ENCODE measurements around the gene RASL11A. TPM values are rescaled to one million over a fixed set of nuclear protein-coding genes. Genes with fewer than 3 reads are reported as not detected.
"Not testable (repeated sequence)": the region's sequence is repeated elsewhere in the genome, so short reads cannot be mapped to it uniquely, and the experiment has no call there.

RASL11A gene
- 0.32 TPM for polyA plus RNA-seq (2012; ENCODE audit: low read depth, missing spikeins)

GRCh38 chr13:27270594-27271520, at the start of gene RASL11A:
Gene RASL11A (plus strand): TSS chr13:27270830. CDS start chr13:27270945, 115 bp downstream.
- peak; percentile 90 for FAIRE-seq
- TF ChIP-seq SPI1 (IDR thresholded peaks at IDR 0.05; ENCODE audit: low read depth, low read length) (no peak), POLR2A (IDR thresholded peaks at IDR 0.05; ENCODE audit: low read depth, low read length) (no peak), POU2F2 (IDR thresholded peaks at IDR 0.05; ENCODE audit: low read depth, low read length) (no peak), TAF1 (IDR thresholded peaks at IDR 0.05; ENCODE audit: low read depth, low read length) (no peak), POLR2AphosphoS5 (IDR thresholded peaks at IDR 0.05; ENCODE audit: low read depth, low read length) (no peak), PAX5 (IDR thresholded peaks at IDR 0.05; ENCODE audit: insufficient read depth, low read length, severe bottlenecking) (no peak)
- peak; percentile 85 for DNase-seq (ENCODE audit: insufficient read length, low spot score)

- not testable (repeated sequence) for DNase-seq (ENCODE audit: insufficient read length, low spot score)
- FAIRE-seq = peak; percentile 48
Measured at GRCh38 chr13:27222100-27222499, 48.5 kb upstream of the RASL11A start.

GRCh38 chr13:27226991-27227390, 43.6 kb upstream of the RASL11A start:
- no peak for DNase-seq (ENCODE audit: insufficient read length, low spot score)

GRCh38 chr13:27228131-27228530, 42.5 kb upstream of the RASL11A start:
- TF ChIP-seq PAX5 (IDR thresholded peaks at IDR 0.05; ENCODE audit: insufficient read depth, low read length, severe bottlenecking) = no peak
- TF ChIP-seq TAF1 (IDR thresholded peaks at IDR 0.05; ENCODE audit: low read depth, low read length) = no peak
- no peak for TF ChIP-seq POU2F2 (IDR thresholded peaks at IDR 0.05; ENCODE audit: low read depth, low read length)
- TF ChIP-seq POLR2A (IDR thresholded peaks at IDR 0.05; ENCODE audit: low read depth, low read length) = no peak
- TF ChIP-seq POLR2AphosphoS5 (IDR thresholded peaks at IDR 0.05; ENCODE audit: low read depth, low read length) = no peak
- no peak for TF ChIP-seq SPI1 (IDR thresholded peaks at IDR 0.05; ENCODE audit: low read depth, low read length)
- FAIRE-seq (peak; percentile 47), DNase-seq (ENCODE audit: insufficient read length, low spot score) (no peak)

More at GRCh38 chr13:27226991-27227390, 43.6 kb upstream of the RASL11A start:
- TF ChIP-seq SPI1 (IDR thresholded peaks at IDR 0.05; ENCODE audit: low read depth, low read length) = no peak
- TF ChIP-seq POU2F2 (IDR thresholded peaks at IDR 0.05; ENCODE audit: low read depth, low read length) = no peak
- no peak for TF ChIP-seq POLR2AphosphoS5 (IDR thresholded peaks at IDR 0.05; ENCODE audit: low read depth, low read length)
- TF ChIP-seq PAX5 (IDR thresholded peaks at IDR 0.05; ENCODE audit: insufficient read depth, low read length, severe bottlenecking) = no peak
- no peak for TF ChIP-seq POLR2A (IDR thresholded peaks at IDR 0.05; ENCODE audit: low read depth, low read length)
- TF ChIP-seq TAF1 (IDR thresholded peaks at IDR 0.05; ENCODE audit: low read depth, low read length) = no peak
- peak; percentile 79 for FAIRE-seq

GRCh38 chr13:27229642-27230041, 41.0 kb upstream of the RASL11A start:
- FAIRE-seq (no peak), DNase-seq (ENCODE audit: insufficient read length, low spot score) (no peak)
- TF ChIP-seq POLR2A (IDR thresholded peaks at IDR 0.05; ENCODE audit: low read depth, low read length) (no peak), PAX5 (IDR thresholded peaks at IDR 0.05; ENCODE audit: insufficient read depth, low read length, severe bottlenecking) (no peak), POLR2AphosphoS5 (IDR thresholded peaks at IDR 0.05; ENCODE audit: low read depth, low read length) (no peak), SPI1 (IDR thresholded peaks at IDR 0.05; ENCODE audit: low read depth, low read length) (no peak), TAF1 (IDR thresholded peaks at IDR 0.05; ENCODE audit: low read depth, low read length) (no peak), POU2F2 (IDR thresholded peaks at IDR 0.05; ENCODE audit: low read depth, low read length) (no peak)

GRCh38 chr13:27233964-27234363, 36.7 kb upstream of the RASL11A start:
- TF ChIP-seq SPI1 (IDR thresholded peaks at IDR 0.05; ENCODE audit: low read depth, low read length) (no peak), POU2F2 (IDR thresholded peaks at IDR 0.05; ENCODE audit: low read depth, low read length) (no peak), TAF1 (IDR thresholded peaks at IDR 0.05; ENCODE audit: low read depth, low read length) (no peak), PAX5 (IDR thresholded peaks at IDR 0.05; ENCODE audit: insufficient read depth, low read length, severe bottlenecking) (no peak), POLR2A (IDR thresholded peaks at IDR 0.05; ENCODE audit: low read depth, low read length) (no peak), POLR2AphosphoS5 (IDR thresholded peaks at IDR 0.05; ENCODE audit: low read depth, low read length) (no peak)
- FAIRE-seq = no peak
- DNase-seq (ENCODE audit: insufficient read length, low spot score) = no peak

- FAIRE-seq = no peak
- DNase-seq (ENCODE audit: insufficient read length, low spot score) = no peak
- TF ChIP-seq POU2F2 (IDR thresholded peaks at IDR 0.05; ENCODE audit: low read depth, low read length) (no peak), SPI1 (IDR thresholded peaks at IDR 0.05; ENCODE audit: low read depth, low read length) (no peak), POLR2A (IDR thresholded peaks at IDR 0.05; ENCODE audit: low read depth, low read length) (no peak), POLR2AphosphoS5 (IDR thresholded peaks at IDR 0.05; ENCODE audit: low read depth, low read length) (no peak)
Measured at GRCh38 chr13:27236478-27236877, 34.2 kb upstream of the RASL11A start.

GRCh38 chr13:27242702-27243101, 27.9 kb upstream of the RASL11A start:
- FAIRE-seq (no peak), DNase-seq (ENCODE audit: insufficient read length, low spot score) (no peak)
- no peak for TF ChIP-seq SPI1 (IDR thresholded peaks at IDR 0.05; ENCODE audit: low read depth, low read length)
- TF ChIP-seq TAF1 (IDR thresholded peaks at IDR 0.05; ENCODE audit: low read depth, low read length) = no peak
- no peak for TF ChIP-seq POLR2AphosphoS5 (IDR thresholded peaks at IDR 0.05; ENCODE audit: low read depth, low read length)
- TF ChIP-seq POLR2A (IDR thresholded peaks at IDR 0.05; ENCODE audit: low read depth, low read length) = no peak
- no peak for TF ChIP-seq POU2F2 (IDR thresholded peaks at IDR 0.05; ENCODE audit: low read depth, low read length)
- TF ChIP-seq PAX5 (IDR thresholded peaks at IDR 0.05; ENCODE audit: insufficient read depth, low read length, severe bottlenecking) = no peak

- TF ChIP-seq SPI1 (IDR thresholded peaks at IDR 0.05; ENCODE audit: low read depth, low read length) = no peak
- TF ChIP-seq TAF1 (IDR thresholded peaks at IDR 0.05; ENCODE audit: low read depth, low read length) = no peak
- no peak for TF ChIP-seq PAX5 (IDR thresholded peaks at IDR 0.05; ENCODE audit: insufficient read depth, low read length, severe bottlenecking)
- TF ChIP-seq POLR2A (IDR thresholded peaks at IDR 0.05; ENCODE audit: low read depth, low read length) = no peak
- no peak for TF ChIP-seq POLR2AphosphoS5 (IDR thresholded peaks at IDR 0.05; ENCODE audit: low read depth, low read length)
- TF ChIP-seq POU2F2 (IDR thresholded peaks at IDR 0.05; ENCODE audit: low read depth, low read length) = no peak
- DNase-seq (ENCODE audit: insufficient read length, low spot score) = no peak
- no peak for FAIRE-seq
Measured at GRCh38 chr13:27245610-27246009, 25.0 kb upstream of the RASL11A start.

- FAIRE-seq (no peak), DNase-seq (ENCODE audit: insufficient read length, low spot score) (no peak)
- TF ChIP-seq POU2F2 (IDR thresholded peaks at IDR 0.05; ENCODE audit: low read depth, low read length) = no peak
- TF ChIP-seq PAX5 (IDR thresholded peaks at IDR 0.05; ENCODE audit: insufficient read depth, low read length, severe bottlenecking) = no peak
- TF ChIP-seq POLR2AphosphoS5 (IDR thresholded peaks at IDR 0.05; ENCODE audit: low read depth, low read length) = no peak
- no peak for TF ChIP-seq SPI1 (IDR thresholded peaks at IDR 0.05; ENCODE audit: low read depth, low read length)
- no peak for TF ChIP-seq POLR2A (IDR thresholded peaks at IDR 0.05; ENCODE audit: low read depth, low read length)
- TF ChIP-seq TAF1 (IDR thresholded peaks at IDR 0.05; ENCODE audit: low read depth, low read length) = no peak
Measured at GRCh38 chr13:27250833-27251165, 19.8 kb upstream of the RASL11A start.

All from GM12891 (cell line).